ENCODE measurements around the gene NPFFR1.

NPFFR1 gene

GRCh38 chr10:70234668-70235447, 48.9 kb downstream of the NPFFR1 start:
- TF ChIP-seq SIN3A (IDR thresholded peaks at IDR 0.05; ENCODE audit: borderline replicate concordance, insufficient read depth, low read length) (no peak), POLR2AphosphoS5 (IDR thresholded peaks at IDR 0.05; ENCODE audit: low read depth, low read length) (no peak), FOXP2 (optimal IDR thresholded peaks at IDR 0.05; ENCODE audit: borderline replicate concordance, extremely low read depth, extremely low read length, insufficient read depth) (no peak), REST (IDR thresholded peaks at IDR 0.05; ENCODE audit: insufficient read depth in 1 of 2, low read depth in 2 of 2, low read length in 2 of 2) (no peak), TAF1 (IDR thresholded peaks at IDR 0.05; ENCODE audit: borderline replicate concordance, insufficient read depth, low read length) (no peak)

GRCh38 chr10:70233939-70234300, 49.9 kb downstream of the NPFFR1 start:
- no peak for TF ChIP-seq POLR2AphosphoS5 (IDR thresholded peaks at IDR 0.05; ENCODE audit: low read depth, low read length)
- no peak for TF ChIP-seq REST (IDR thresholded peaks at IDR 0.05; ENCODE audit: insufficient read depth in 1 of 2, low read depth in 2 of 2, low read length in 2 of 2)
- no peak for TF ChIP-seq FOXP2 (optimal IDR thresholded peaks at IDR 0.05; ENCODE audit: borderline replicate concordance, extremely low read depth, extremely low read length, insufficient read depth)
- TF ChIP-seq TAF1 (IDR thresholded peaks at IDR 0.05; ENCODE audit: borderline replicate concordance, insufficient read depth, low read length) = no peak
- TF ChIP-seq SIN3A (IDR thresholded peaks at IDR 0.05; ENCODE audit: borderline replicate concordance, insufficient read depth, low read length) = no peak

GRCh38 chr10:70233109-70233938, 50.5 kb downstream of the NPFFR1 start, which contains the start of gene PPA1:
PPA1 (minus strand) TSS chr10:70233429; CDS start chr10:70233327, 102 bp downstream.
- TF ChIP-seq POLR2AphosphoS5 (IDR thresholded peaks at IDR 0.05; ENCODE audit: low read depth, low read length) (peak; percentile 89), REST (IDR thresholded peaks at IDR 0.05; ENCODE audit: insufficient read depth in 1 of 2, low read depth in 2 of 2, low read length in 2 of 2) (0 out of 4 replicates have a peak, but pooled peaks of 1 of the 2 experiments have one; percentile 3), SIN3A (IDR thresholded peaks at IDR 0.05; ENCODE audit: borderline replicate concordance, insufficient read depth, low read length) (peak; percentile 59; the same call in 1 of the 2 replicates), TAF1 (IDR thresholded peaks at IDR 0.05; ENCODE audit: borderline replicate concordance, insufficient read depth, low read length) (peak; percentile 65; the same call in 1 of the 2 replicates), FOXP2 (optimal IDR thresholded peaks at IDR 0.05; ENCODE audit: borderline replicate concordance, extremely low read depth, extremely low read length, insufficient read depth) (no peak)

- TF ChIP-seq POLR2AphosphoS5 (IDR thresholded peaks at IDR 0.05; ENCODE audit: low read depth, low read length) (no peak), REST (IDR thresholded peaks at IDR 0.05; ENCODE audit: insufficient read depth in 1 of 2, low read depth in 2 of 2, low read length in 2 of 2) (no peak), FOXP2 (optimal IDR thresholded peaks at IDR 0.05; ENCODE audit: borderline replicate concordance, extremely low read depth, extremely low read length, insufficient read depth) (no peak), TAF1 (IDR thresholded peaks at IDR 0.05; ENCODE audit: borderline replicate concordance, insufficient read depth, low read length) (no peak), SIN3A (IDR thresholded peaks at IDR 0.05; ENCODE audit: borderline replicate concordance, insufficient read depth, low read length) (no peak)
Measured at GRCh38 chr10:70232859-70233108, 51.0 kb downstream of the NPFFR1 start.
